Fibroblast of pulmonary artery (primary cell): ENCODE results near the gene RD3L.

Experiments
- DNase-seq: peaks from one replicate; pipeline ENCODE4 v3.0.0-alpha.2; 2010; ENCODE audit warnings: low read depth
- H3K4me3 ChIP-seq: replicated peaks from 2 replicates; pipeline ENCODE4 v1.5.1; 2011; ENCODE audit warnings: low read depth, mild to moderate bottlenecking, control low read depth, low read length, moderate library complexity
- TF ChIP-seq, protein P1 (sequence below): IDR thresholded peaks from 2 replicates; pipeline ENCODE4 v1.5.1; 2011; ENCODE audit warnings: mild to moderate bottlenecking, control low read depth, low read length, inconsistent platforms; ENCODE audit errors: missing control alignments

Gene RD3L

DNA sequence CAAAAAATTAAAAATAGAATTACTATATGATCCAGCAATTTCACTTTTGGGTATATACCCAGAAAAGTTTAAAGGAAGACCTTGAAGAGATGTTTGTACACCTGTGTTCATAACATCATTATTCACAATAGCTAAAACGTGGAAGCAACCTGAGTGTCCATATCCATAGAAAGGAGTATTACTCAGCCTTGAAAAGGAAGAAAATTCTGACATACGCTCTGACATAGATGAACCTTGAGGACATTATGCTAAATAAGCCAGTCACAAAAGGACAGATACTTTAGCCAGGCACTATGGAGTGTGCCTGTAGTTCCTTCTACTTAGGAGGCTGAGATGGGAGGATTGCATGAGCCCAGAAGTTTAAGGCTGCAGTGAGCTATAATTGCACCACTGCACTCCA lies 6.1 kb upstream of the RD3L start:
- no peak for DNase-seq
- TF ChIP-seq, protein P1, sequence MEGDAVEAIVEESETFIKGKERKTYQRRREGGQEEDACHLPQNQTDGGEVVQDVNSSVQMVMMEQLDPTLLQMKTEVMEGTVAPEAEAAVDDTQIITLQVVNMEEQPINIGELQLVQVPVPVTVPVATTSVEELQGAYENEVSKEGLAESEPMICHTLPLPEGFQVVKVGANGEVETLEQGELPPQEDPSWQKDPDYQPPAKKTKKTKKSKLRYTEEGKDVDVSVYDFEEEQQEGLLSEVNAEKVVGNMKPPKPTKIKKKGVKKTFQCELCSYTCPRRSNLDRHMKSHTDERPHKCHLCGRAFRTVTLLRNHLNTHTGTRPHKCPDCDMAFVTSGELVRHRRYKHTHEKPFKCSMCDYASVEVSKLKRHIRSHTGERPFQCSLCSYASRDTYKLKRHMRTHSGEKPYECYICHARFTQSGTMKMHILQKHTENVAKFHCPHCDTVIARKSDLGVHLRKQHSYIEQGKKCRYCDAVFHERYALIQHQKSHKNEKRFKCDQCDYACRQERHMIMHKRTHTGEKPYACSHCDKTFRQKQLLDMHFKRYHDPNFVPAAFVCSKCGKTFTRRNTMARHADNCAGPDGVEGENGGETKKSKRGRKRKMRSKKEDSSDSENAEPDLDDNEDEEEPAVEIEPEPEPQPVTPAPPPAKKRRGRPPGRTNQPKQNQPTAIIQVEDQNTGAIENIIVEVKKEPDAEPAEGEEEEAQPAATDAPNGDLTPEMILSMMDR, result no peak
- no peak overlapping the region for H3K4me3 ChIP-seq

DNA sequence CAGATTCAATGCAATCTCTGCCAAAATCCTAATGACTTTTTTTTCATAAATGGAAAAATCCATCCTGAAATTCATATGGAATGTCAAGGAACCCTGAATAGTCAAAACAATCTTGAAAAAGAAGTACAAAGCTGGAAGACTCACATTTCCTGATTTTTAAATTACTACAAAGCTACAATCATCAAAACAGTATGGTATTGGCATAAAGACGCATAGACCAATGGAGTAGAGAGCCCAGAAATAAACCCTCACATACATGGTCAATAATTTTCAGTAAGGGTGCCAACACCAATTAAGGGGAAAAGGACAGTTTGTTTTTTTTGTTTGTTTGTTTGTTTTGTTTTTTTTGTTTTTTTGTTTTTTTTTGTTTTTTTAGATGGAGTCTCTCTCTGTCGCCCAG lies 4.6 kb upstream of the RD3L start:
- TF ChIP-seq, protein P1, result no peak
- DNase-seq, result no peak
- H3K4me3 ChIP-seq, result no peak overlapping the region

DNA sequence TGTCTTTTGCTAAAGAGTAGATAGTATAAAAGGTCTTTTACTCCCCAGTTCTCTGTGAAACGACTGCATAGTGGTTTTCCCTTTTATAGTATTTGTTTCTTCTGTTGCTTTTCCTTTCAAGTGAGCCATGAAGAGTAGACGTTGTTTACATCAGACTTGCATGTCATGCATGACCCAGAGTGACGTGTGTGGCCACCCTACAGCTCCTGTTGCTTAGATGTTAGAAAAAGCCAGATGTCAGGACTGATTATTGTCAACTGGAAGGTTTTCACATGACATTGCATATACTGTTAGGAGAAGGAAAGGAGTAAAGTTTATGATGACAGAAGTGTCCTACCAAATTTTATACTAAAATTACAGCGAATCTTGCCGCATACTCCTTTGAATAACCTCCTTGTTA lies 1.3 kb upstream of the RD3L start:
- DNase-seq, result no peak
- no peak overlapping the region for H3K4me3 ChIP-seq
- TF ChIP-seq, protein P1, result no peak

DNA sequence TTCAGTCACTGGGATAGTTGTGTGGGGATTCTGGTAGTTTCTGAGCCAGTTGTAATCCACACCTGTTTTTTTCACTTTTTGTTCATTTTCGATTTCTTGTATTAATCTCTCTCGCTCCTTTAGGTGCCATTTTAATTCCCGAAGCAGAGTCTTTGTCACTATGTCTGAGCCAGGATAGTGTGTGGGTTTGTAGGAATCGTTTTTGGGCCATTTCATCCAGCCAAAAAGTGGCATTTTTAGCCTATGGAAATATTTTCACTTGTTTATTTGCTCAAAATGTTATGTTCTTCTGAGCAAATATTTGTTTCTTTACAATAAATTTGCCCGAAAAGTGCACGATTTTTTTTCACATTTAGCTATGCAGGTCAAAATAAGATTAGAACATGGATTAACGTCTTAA lies 867 bp downstream of the RD3L start:
- TF ChIP-seq, protein P1, result no peak
- no peak for DNase-seq

DNA sequence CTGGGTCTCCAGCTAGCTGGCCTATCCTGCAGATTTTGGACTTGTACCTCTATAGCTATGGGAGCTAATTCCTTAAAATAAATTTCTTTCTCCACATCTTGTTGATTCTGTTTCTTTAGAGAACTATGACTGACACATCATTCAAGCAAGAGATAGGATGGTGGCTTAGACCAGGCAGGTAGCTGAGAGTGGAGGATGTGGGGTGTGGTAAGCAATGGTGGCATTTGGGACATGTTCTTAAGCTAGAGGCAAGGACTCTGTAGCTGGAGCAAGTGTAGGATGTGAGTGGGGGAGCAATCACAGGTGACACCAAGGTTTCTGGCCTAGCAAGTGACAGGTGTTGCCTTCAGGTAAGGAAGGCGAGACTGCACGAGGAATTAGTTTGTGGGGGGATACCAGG lies 7.2 kb downstream of the RD3L start:
- no peak for DNase-seq
- no peak overlapping the region for H3K4me3 ChIP-seq
- TF ChIP-seq, protein P1, result no peak

More for the DNA sequence above, 867 bp downstream of the RD3L start:
- H3K4me3 ChIP-seq, result no peak overlapping the region

DNA sequence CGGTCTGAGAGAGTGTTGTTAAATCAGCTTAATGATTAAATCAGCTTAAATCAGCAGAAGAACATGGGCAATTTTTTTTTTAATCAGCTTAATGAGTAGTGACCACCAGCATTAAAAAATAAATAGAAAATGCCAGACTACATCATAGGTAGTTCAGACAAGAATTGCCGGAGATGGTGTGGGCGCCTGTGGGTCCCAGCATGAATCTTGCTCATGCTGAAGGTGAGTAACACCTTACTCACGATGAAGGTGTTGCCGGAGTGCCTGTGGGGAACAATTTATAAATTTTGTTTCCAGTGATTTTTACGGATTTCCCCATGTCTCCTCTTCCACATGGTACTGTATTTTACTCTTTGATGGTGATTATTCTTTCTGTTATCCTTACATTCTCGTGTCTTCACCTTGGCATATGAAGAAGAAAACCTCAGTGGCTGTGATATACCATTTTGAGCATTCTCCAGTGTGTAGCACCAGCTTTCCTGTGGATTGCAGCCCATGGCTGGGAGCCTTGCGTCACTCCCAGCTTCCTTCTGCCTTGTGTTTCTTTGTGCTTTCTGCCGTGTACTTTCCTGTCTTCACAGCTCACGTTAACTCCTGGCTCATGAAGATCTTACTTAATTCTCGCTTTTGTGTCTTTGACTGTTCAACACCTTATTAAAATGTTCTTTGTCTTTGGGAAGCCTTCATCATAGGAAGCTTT lies 9.4 kb downstream of the RD3L start:
- TF ChIP-seq, protein P1, result no peak
- no peak for DNase-seq
- H3K4me3 ChIP-seq, result no peak overlapping the region

DNA sequence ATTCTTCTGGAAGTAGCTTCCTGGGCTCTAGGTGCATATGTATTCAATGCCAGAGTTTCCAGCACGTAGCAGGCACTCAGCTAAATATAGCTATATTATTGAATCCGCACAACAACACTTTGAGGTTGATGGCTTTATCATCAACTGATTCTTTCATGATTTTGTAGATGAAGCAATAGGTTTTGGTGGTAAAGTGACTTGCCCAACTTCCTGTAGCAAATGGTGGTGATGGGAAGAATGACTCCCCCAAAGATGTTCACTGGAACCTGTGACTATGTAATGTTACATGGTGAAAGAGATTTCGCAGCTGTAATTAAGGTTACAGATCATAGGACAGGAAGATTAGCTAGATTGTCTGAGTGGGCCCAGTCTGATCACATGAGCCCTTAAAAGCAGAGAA lies 10.9 kb downstream of the RD3L start:
- no peak overlapping the region for H3K4me3 ChIP-seq
- TF ChIP-seq, protein P1, result no peak
- no peak for DNase-seq
